ENCODE results near the gene FLYWCH1. TPM values are rescaled to one million over a fixed set of nuclear protein-coding genes. Genes with fewer than 3 reads are reported as not detected.

Gene FLYWCH1
- total and polyA plus RNA-seq, 10 of the 15 experiments (the other 5 are each of a cell fraction or from before 2014, with no cell fraction given), result 0.47 to 33.8 (median 11.2) TPM

- TF ChIP-seq HDAC2 (IDR thresholded peaks at IDR 0.05), result no peak
- peak; percentile 81; the same call in 1 of the 2 replicates for TF ChIP-seq TAF1 (IDR thresholded peaks at IDR 0.05; ENCODE audit: borderline replicate concordance, low read depth, low read length)
- no peak for TF ChIP-seq ZBED1 (IDR thresholded peaks at IDR 0.05; ENCODE audit: borderline replicate concordance)
- no peak for TF ChIP-seq USF2 (IDR thresholded peaks at IDR 0.05; ENCODE audit: borderline replicate concordance, low read depth, low read length)
- TF ChIP-seq ZZZ3 (IDR thresholded peaks at IDR 0.05; ENCODE audit: control insufficient read depth, insufficient read length, low read depth), result no peak
- TF ChIP-seq NKRF (conservative IDR thresholded peaks at IDR 0.05), result peak; percentile 56
- no peak for TF ChIP-seq ZBTB4 (CRISPR knock-in tag; IDR thresholded peaks at IDR 0.05)
- no peak; the same call in 1 of the 2 replicates for TF ChIP-seq IRF3 (IDR thresholded peaks at IDR 0.05)
- TF ChIP-seq ZNF687 (IDR thresholded peaks at IDR 0.05), result no peak
- TF ChIP-seq TCF7 (IDR thresholded peaks at IDR 0.05; ENCODE audit: borderline replicate concordance), result no peak
- no peak for TF ChIP-seq NR2C1 (IDR thresholded peaks at IDR 0.05)
- TF ChIP-seq E4F1 (IDR thresholded peaks at IDR 0.05; ENCODE audit: borderline replicate concordance, partially characterized antibody), result no peak
- no peak for TF ChIP-seq GABPA (IDR thresholded peaks at IDR 0.05; ENCODE audit: low read depth)
- no peak for TF ChIP-seq EZH2 (IDR thresholded peaks at IDR 0.05; ENCODE audit: borderline replicate concordance, control insufficient read depth, low read depth, low read length)
Measured at GRCh38 chr16:2905241-2905987, 6.3 kb upstream of the FLYWCH1 start (continued).
